ENCODE data around the gene B4GALNT3.

The B4GALNT3 gene

DNA sequence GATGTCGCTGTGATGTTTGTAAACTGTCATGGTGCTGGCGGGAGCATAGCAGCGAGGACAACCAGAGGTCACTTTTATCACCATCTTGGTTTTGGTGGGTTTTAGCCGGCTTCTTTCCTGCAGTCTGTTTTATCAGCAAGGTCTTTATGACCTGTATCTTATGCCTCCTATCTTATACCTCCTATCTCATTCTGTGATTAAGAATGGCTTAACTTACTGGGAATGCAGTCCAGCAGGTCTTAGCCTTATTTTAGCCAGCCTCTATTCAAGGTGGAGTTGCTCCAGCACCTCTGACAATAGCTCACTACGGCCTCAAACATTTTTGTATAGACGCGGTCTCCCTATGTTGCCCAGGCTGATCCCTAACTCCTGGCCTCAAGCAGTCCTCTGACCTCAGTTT, 53.7 kb downstream of the B4GALNT3 start:
- H3K4me3 Mint-ChIP-seq, result no peak overlapping the region
- H3K36me3 Mint-ChIP-seq, result no peaks in the 10 kb centered on the region
- H3K4me1 Mint-ChIP-seq, result no peaks in the 10 kb centered on the region
- no peak overlapping the region for H3K27ac Mint-ChIP-seq
- DNase-seq (ENCODE audit: low spot score in 2 of 2) (no peak), ATAC-seq (no peak)
- no peaks in the 10 kb centered on the region for H3K9me3 Mint-ChIP-seq

DNA sequence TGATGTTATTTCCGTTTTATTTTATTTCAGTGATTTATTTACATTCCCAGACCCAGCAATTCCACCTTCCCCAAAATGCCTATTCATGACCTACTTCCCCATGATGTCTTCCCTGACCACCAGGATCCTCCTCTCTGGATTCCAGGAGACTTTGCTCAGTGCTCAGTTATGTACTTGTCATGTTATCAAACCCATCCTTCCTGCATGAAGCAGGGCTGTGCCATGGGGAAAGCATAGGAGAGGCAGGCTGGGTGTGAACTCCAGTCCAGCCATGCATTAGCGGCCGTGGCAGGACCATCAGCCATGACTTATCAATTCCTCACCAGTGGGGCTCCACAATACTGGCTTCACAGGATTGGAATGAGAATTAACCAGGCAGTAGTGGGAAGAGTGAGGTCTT, 57.8 kb downstream of the B4GALNT3 start:
- Mint-ChIP-seq H3K9me3 (no peaks in the 10 kb centered on the region), H3K4me1 (no peaks in the 10 kb centered on the region), H3K36me3 (no peaks in the 10 kb centered on the region), H3K4me3 (no peak overlapping the region), H3K27ac (no peak overlapping the region)
- no peak for ATAC-seq
- DNase-seq (ENCODE audit: low spot score in 2 of 2), result no peak

DNA sequence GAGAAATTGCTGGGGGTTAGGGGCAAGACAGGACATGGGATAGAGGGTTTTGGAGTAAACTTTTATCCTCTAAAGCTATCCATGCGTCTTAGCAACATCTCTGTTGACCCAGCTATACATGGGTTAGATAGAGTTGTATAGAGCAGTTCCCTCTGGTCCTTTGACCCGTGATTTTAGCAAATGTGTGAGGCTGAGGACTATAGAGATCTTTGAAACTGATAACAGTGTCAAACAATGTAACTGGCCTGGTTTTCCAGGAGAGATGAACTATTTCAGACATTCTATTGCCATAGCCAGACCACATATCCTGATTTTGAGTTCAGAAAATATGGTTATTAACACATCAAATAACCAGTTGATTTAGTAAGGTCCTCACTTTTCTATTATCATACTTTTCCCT, 60.4 kb downstream of the B4GALNT3 start:
- no peaks in the 10 kb centered on the region for H3K36me3 Mint-ChIP-seq
- no peaks in the 10 kb centered on the region for H3K9me3 Mint-ChIP-seq
- H3K27ac Mint-ChIP-seq, result no peak overlapping the region

DNA sequence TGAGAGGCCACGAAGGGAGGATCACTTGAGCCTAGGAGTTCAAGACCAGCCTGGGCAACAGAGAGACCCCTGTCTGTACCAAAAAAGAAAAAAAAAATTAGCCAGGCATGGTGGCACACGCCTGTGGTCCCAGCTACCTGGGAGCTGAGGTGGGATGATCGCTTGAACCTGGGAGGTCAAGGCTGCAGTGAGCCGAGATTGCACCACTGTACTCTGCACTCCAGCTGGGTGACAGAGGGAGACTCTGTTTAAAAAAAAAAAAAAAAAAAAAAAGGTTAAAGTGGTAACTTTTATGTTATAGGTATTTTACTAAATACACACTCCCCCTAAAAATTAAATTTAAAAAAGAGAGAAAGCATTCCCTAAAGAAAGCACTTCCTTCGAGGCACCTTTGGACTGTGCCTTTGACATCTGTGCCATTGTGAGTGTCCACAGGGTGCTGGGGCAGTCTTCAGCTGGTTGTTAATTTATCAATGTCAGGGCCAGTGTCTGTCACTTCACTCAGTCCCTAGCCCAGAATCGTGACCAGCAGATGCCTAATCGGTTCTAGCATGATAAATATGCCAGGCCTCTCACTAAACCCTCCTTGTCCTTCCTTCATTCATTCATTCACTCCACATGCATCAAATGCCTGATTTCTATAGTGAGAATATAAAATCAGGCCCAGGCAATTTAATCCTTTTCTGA, 63.1 kb downstream of the B4GALNT3 start:
- Mint-ChIP-seq H3K4me3 (no peak overlapping the region), H3K4me1 (no peaks in the 10 kb centered on the region), H3K9me3 (no peaks in the 10 kb centered on the region), H3K36me3 (no peaks in the 10 kb centered on the region), H3K27ac (no peak overlapping the region)
- no peak for ATAC-seq
- no peak for DNase-seq (ENCODE audit: low spot score in 2 of 2)

More for the DNA sequence above, 60.4 kb downstream of the B4GALNT3 start:
- no peak overlapping the region for H3K4me3 Mint-ChIP-seq
- no peak for ATAC-seq
- DNase-seq (ENCODE audit: low spot score in 2 of 2), result no peak
- H3K4me1 Mint-ChIP-seq, result no peaks in the 10 kb centered on the region

DNA sequence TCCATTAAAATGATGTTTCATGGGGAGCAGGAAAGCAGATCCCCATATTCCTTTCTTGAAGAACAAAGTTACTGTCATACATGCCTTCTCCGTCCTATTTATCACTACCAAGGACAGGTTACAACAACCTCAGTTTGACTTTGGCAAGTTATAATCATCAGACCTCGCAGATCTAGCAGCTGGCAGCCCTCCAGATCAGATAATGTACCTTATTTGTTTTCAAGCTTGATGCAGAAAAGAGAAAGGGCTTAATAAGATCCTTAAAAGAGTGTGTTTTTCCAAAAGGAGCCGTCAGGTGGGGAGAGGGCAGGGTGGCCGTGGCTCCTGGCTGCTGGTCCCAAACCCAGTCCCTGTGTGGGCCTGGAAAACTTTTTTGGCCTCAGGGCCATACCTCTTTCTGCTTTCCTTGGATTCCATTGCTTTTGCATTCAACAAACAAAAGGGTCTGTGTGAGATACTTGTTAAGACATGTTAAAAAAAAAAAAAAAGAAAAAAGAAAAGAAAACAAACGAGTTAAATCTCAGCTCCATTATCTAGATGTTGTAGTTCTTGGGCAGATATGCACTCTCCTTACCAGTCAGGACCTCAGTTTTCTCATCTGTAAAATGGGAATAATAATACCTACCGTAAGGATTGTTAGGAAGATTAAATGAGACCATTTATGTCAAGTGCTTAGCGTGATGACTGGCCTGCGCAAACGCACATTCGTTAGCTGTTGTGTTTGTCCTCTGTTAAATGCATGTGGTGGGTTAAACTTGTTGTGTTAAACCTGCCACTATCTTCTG, 64.6 kb downstream of the B4GALNT3 start:
- no peaks in the 10 kb centered on the region for H3K4me1 Mint-ChIP-seq
- no peak for ATAC-seq
- DNase-seq (ENCODE audit: low spot score in 2 of 2), result no peak
- no peak overlapping the region for H3K4me3 Mint-ChIP-seq
- H3K36me3 Mint-ChIP-seq, result no peaks in the 10 kb centered on the region
- no peak overlapping the region for H3K27ac Mint-ChIP-seq
- no peaks in the 10 kb centered on the region for H3K9me3 Mint-ChIP-seq

DNA sequence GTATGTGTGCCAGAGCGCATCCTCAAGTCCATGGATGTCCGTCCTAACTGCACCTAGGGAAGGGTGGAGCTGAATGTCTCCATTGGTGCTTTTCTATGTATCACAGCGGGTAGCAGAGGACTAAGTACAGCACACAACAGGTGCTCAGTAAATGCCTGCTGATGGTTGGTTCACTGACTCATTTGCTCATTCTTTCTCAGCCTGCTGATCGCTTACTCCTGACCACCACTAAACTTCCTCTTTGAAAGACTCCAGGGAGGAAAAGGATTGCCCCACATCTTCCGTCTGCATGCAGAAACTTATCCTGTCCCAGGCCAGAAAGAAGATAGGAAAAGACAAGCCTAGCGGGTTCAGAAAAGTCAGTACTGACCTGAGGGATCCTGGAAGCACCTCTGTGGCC, 66.3 kb downstream of the B4GALNT3 start:
- Mint-ChIP-seq H3K4me3 (no peak overlapping the region), H3K27ac (no peak overlapping the region)

DNA sequence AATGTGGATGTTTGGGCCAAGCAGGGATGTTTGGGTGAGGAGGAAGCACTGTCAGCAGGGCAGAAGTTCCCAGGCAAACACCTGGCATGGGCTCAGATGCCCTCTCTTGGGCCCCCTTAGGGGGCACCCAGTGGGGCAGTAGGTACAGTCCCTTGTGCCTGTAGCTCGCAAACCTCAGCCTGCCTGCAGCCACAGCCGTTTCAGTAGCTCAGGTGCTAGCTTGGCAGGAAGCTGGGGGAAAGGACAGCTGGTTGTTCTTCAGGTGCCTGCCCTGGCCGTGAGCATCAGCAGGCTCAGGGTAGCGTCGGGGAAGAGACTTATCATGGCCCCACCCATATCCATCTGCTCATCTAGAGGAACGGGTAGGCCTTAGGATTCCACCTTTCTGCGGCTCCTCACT, 67.5 kb downstream of the B4GALNT3 start:
- peaks cover 3% of the 10 kb centered on the region for H3K9me3 Mint-ChIP-seq
- ATAC-seq (no peak), DNase-seq (ENCODE audit: low spot score in 2 of 2) (no peak)
- no peak overlapping the region for H3K27ac Mint-ChIP-seq
- no peaks in the 10 kb centered on the region for H3K4me1 Mint-ChIP-seq
- no peak overlapping the region for H3K4me3 Mint-ChIP-seq
- H3K36me3 Mint-ChIP-seq, result no peaks in the 10 kb centered on the region

More for the DNA sequence above, 66.3 kb downstream of the B4GALNT3 start:
- ATAC-seq, result no peak
- no peak for DNase-seq (ENCODE audit: low spot score in 2 of 2)
- no peaks in the 10 kb centered on the region for H3K9me3 Mint-ChIP-seq
- no peaks in the 10 kb centered on the region for H3K4me1 Mint-ChIP-seq
- H3K36me3 Mint-ChIP-seq, result no peaks in the 10 kb centered on the region

DNA sequence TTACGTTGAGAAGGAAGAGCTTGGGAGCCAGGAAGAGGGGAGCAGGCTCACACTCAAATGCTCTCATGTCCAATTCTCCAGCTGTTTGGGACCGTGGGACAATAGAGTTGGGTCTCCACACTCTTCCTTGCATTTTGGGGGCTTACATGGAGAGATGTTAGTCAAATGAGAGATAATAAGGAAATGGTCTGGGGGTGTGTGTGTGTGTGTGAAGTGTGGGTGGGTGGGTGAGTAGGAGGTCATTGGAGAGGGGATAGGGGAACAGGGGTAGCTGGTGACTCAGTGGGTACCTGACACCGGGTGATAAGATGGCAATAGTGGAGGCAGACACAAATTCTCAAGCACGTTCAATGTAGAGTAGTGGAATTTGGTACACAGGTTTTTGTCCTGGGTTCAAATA, 68.0 kb downstream of the B4GALNT3 start:
- H3K27ac Mint-ChIP-seq, result no peak overlapping the region
- H3K36me3 Mint-ChIP-seq, result no peaks in the 10 kb centered on the region
- H3K4me1 Mint-ChIP-seq, result peaks cover 4% of the 10 kb centered on the region
- no peak overlapping the region for H3K4me3 Mint-ChIP-seq
- ATAC-seq, result no peak
- H3K9me3 Mint-ChIP-seq, result peaks cover 5% of the 10 kb centered on the region
- no peak for DNase-seq (ENCODE audit: low spot score in 2 of 2)

DNA sequence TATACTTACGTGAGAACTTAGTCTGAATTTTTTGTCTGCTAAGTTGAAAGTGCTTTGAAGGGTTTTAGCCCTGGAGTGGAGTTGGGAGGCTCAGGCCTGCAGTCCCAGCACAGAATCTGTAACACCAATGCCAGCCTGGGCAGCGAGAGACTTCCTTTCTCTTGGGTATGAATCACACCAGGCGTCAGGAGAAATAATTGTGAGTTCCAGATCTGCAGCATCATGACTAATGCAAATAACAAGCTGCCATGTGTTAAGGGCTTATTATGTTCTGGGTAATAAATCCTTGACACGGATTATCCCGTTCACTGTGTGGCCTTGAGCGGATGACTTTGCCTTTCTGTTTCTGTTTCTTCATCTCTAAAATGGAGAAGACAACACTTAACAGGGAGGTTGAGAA, 70.6 kb downstream of the B4GALNT3 start:
- Mint-ChIP-seq H3K4me3 (no peak overlapping the region), H3K4me1 (peaks cover 5% of the 10 kb centered on the region), H3K36me3 (no peaks in the 10 kb centered on the region), H3K27ac (no peak overlapping the region), H3K9me3 (peaks cover 5% of the 10 kb centered on the region)
- ATAC-seq, result no peak
- no peak for DNase-seq (ENCODE audit: low spot score in 2 of 2)

DNA sequence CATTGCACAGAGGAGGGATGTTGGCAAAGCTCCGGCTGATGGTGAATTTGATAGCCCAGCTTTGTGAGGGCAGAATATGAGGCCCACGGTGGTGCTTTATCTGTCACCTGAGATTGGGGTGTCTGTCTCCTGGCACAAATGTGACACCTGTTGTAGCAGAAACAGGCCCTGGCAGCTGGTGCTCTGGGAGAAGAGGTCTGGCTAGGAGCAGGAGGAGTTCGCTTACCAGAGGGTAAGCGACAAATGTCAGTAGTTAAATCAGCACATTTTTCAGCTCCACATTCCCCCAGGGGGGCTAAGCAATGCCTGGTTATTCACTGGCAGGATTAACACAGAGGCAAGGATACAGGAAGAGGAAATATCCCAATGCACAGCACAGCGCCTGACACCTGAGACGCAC, 71.1 kb downstream of the B4GALNT3 start:
- Mint-ChIP-seq H3K9me3 (peaks cover 5% of the 10 kb centered on the region), H3K4me1 (peaks cover 5% of the 10 kb centered on the region), H3K27ac (no peak overlapping the region), H3K36me3 (no peaks in the 10 kb centered on the region), H3K4me3 (no peak overlapping the region)
- no peak for ATAC-seq
- no peak for DNase-seq (ENCODE audit: low spot score in 2 of 2)

DNA sequence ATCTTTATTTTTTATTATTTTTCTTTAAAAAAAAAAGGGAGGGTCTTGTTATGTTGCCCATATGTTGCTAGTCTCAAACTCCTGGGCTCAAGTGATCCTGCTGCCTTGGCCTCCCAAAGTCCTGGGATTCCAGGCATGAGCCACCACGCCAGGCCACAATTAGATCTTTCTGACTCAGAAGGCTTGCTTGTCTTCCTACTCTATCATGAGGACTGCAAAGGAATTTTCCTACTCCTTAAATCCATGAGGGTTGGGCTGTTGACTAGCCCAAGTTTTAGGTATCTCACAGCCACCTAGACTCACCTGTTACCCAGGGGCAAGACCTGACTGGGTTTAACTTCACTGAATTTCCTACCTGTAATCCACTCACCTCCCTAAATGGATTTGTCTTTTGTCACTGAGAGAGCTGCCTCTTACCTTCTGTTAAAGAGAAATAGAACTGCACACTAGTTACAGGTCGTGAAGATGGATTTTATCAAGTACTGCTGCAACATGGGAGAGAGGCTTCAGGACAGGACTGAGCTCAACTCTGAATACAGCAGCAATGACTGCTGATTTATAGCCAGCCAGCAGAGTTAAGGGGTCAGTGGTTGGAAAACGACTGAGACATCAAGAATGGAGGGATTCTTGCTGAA, 72.3 kb downstream of the B4GALNT3 start:
- H3K9me3 Mint-ChIP-seq, result peaks cover 5% of the 10 kb centered on the region
- H3K27ac Mint-ChIP-seq, result no peak overlapping the region
- DNase-seq (ENCODE audit: low spot score in 2 of 2), result no peak
- H3K36me3 Mint-ChIP-seq, result no peaks in the 10 kb centered on the region
- no peak overlapping the region for H3K4me3 Mint-ChIP-seq
- no peak for ATAC-seq
- H3K4me1 Mint-ChIP-seq, result peaks cover 5% of the 10 kb centered on the region

DNA sequence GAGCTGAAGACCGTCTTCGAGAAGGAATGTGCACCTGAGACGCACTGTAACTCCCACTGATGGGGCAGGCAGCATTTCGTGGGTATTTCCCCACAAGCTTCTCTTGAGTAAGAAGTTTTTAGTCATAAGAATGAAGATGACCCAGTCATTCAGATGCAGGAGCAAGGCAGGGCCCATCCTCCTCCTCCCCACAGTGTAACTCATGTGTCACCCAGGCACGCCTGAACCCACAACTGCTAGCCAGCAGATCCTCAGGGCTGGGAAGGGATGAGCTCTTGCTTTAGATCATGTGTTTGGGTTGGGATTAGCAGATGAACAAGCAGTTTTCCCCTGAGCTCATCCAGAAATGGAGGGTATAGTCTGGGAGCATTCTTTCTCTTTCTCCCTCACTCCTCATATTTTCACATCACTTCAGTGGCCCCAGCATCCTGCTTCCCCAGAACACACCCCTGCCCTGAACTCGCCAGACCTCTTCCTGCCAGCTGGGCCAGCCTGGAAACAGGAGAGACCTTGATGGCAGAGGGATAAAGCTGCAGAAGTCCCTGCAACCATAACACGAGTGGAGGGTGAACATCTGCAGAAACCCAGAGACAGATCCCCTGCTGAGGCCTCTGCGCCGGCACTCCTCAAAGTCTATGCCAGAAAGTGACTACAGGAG, 73.3 kb downstream of the B4GALNT3 start:
- H3K27ac Mint-ChIP-seq, result no peak overlapping the region
- ATAC-seq (peak; percentile 83), DNase-seq (ENCODE audit: low spot score in 2 of 2) (no peak)
- peaks cover 5% of the 10 kb centered on the region for H3K4me1 Mint-ChIP-seq
- no peaks in the 10 kb centered on the region for H3K36me3 Mint-ChIP-seq
- H3K9me3 Mint-ChIP-seq, result peaks cover 5% of the 10 kb centered on the region
- H3K4me3 Mint-ChIP-seq, result no peak overlapping the region

DNA sequence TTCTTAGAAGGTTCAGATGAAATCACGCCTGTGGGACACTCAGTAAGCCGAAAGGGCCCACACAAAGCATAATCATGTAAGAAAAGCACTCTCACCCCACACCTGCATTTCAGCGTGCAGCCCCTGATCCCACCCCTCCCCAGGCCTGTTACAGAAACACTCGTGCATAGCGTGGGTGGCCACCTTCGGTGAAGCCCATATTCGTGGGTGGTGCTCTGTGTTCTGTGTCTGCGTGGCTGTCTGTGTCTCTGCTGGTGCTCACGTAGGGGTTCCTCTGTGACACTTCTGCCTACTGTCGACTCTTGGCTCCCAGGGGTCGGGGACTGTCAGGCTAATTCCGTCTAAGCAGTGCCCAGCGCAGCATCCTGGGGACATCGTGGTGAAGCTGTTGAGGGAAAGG, 74.0 kb downstream of the B4GALNT3 start:
- Mint-ChIP-seq H3K27ac (no peak overlapping the region), H3K36me3 (no peaks in the 10 kb centered on the region), H3K4me3 (no peak overlapping the region), H3K4me1 (peaks cover 7% of the 10 kb centered on the region), H3K9me3 (peaks cover 5% of the 10 kb centered on the region)
- DNase-seq (ENCODE audit: low spot score in 2 of 2), result no peak
- ATAC-seq, result no peak

DNA sequence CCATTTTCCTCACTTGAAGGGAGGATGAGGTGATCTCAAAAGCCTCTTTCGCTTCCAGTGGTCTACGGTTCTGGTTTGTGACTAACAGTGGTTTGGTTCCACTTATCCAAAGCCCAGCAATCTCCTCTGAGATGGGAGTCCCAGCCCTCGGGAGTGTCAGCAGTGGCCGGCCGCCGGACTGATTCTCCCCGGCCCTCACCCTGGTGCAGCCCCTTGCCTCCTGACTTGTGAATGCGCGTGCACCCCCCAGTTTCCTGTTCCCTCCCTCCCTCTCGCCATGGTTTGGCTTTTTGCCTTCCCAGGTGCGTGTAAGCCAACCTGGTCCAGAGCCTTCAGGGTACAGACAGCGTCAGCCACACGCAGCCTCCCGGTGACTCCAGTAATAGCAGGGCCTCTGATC, 74.5 kb downstream of the B4GALNT3 start:
- ATAC-seq, result no peak
- no peak for DNase-seq (ENCODE audit: low spot score in 2 of 2)
- Mint-ChIP-seq H3K27ac (no peak overlapping the region), H3K4me1 (peaks cover 12% of the 10 kb centered on the region), H3K9me3 (peaks cover 5% of the 10 kb centered on the region), H3K36me3 (no peaks in the 10 kb centered on the region), H3K4me3 (no peak overlapping the region)

DNA sequence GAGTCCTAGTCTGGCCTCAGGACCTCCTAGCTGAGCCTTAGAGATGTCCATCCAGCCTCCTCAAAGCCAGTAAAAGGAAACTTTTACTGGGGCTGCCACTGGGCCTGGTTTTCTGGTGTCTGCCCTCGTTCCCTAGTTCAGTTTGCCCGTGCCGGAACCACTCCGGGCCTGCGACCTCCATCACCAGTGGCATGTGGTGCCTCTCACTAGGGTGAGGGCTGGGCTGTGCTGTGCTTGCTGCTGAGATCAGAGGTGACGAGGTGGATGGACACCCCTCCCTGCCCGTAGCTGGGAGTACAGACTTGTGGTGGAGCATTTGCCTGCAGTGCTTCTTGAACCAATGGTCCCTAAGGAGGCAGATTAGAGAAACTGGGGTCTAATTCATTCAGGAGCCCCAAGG, 75.7 kb downstream of the B4GALNT3 start:
- Mint-ChIP-seq H3K4me3 (no peak overlapping the region), H3K36me3 (no peaks in the 10 kb centered on the region), H3K27ac (no peak overlapping the region), H3K4me1 (peaks cover 23% of the 10 kb centered on the region), H3K9me3 (peaks cover 5% of the 10 kb centered on the region)
- ATAC-seq (no peak), DNase-seq (ENCODE audit: low spot score in 2 of 2) (no peak)
